Right hindlimb (tissue), 1 donor: ENCODE measurements around the gene INSRR.

Experiments used
- DNase-seq: peaks from one replicate; pipeline ENCODE4 v3.0.0-alpha.2; 2018

INSRR gene

GRCh38 chr1:156804026-156804425 lies 54.9 kb downstream of the INSRR start:
- no peak for DNase-seq

- DNase-seq: no peak
These were observed 55.6 kb downstream of the INSRR start for GRCh38 chr1:156803086-156803851.

- DNase-seq: no peak
These were observed 56.4 kb downstream of the INSRR start for GRCh38 chr1:156802421-156802935.

- DNase-seq: no peak
These were observed 57.4 kb downstream of the INSRR start for GRCh38 chr1:156801409-156802121.

GRCh38 chr1:156797212-156797871 lies 61.6 kb downstream of the INSRR start:
- DNase-seq: no peak

GRCh38 chr1:156796340-156797097 lies 62.4 kb downstream of the INSRR start:
- no peak for DNase-seq

- DNase-seq: no peak
These were observed 63.1 kb downstream of the INSRR start for GRCh38 chr1:156795787-156796186.

GRCh38 chr1:156795374-156795733 lies 63.6 kb downstream of the INSRR start:
- no peak for DNase-seq

- no peak for DNase-seq
These were observed 64.2 kb downstream of the INSRR start for GRCh38 chr1:156794506-156795373.
